HUES48 (cell line): ENCODE results near the gene GUCY1A1.
"Not testable (repeated sequence)": the region's sequence is repeated elsewhere in the genome, so short reads cannot be mapped to it uniquely, and the experiment has no call there.

Experiments
- H3K27ac ChIP-seq: one replicate; pipeline ENCODE4 v1.7.0; 2013; ENCODE audit warnings: low read depth, low read length, inconsistent platforms
- H3K27me3 ChIP-seq: 2 replicates; pipeline ENCODE4 v1.6.1; 2013; ENCODE audit warnings: mild to moderate bottlenecking, low read length; ENCODE audit not compliant: control insufficient read depth, insufficient read depth
- H3K36me3 ChIP-seq: 2 replicates; pipeline ENCODE4 v1.6.1; 2013; ENCODE audit warnings: low read length; ENCODE audit not compliant: control insufficient read depth, insufficient read depth
- H3K4me1 ChIP-seq: 2 replicates; pipeline ENCODE4 v1.6.1; 2013; ENCODE audit warnings: mild to moderate bottlenecking, low read length; ENCODE audit not compliant: control insufficient read depth, insufficient read depth
- H3K4me3 ChIP-seq: 2 replicates; pipeline ENCODE4 v1.5.1; 2013; ENCODE audit warnings: mild to moderate bottlenecking, low read depth, low read length
- H3K9ac ChIP-seq: 2 replicates; pipeline ENCODE4 v1.6.1; 2013; ENCODE audit warnings: mild to moderate bottlenecking, low read depth, low read length, moderate library complexity
- H3K9me3 ChIP-seq: 2 replicates; pipeline ENCODE4 v1.6.1; 2013; ENCODE audit warnings: low read length; ENCODE audit not compliant: control insufficient read depth, insufficient read depth

The GUCY1A1 gene

DNA sequence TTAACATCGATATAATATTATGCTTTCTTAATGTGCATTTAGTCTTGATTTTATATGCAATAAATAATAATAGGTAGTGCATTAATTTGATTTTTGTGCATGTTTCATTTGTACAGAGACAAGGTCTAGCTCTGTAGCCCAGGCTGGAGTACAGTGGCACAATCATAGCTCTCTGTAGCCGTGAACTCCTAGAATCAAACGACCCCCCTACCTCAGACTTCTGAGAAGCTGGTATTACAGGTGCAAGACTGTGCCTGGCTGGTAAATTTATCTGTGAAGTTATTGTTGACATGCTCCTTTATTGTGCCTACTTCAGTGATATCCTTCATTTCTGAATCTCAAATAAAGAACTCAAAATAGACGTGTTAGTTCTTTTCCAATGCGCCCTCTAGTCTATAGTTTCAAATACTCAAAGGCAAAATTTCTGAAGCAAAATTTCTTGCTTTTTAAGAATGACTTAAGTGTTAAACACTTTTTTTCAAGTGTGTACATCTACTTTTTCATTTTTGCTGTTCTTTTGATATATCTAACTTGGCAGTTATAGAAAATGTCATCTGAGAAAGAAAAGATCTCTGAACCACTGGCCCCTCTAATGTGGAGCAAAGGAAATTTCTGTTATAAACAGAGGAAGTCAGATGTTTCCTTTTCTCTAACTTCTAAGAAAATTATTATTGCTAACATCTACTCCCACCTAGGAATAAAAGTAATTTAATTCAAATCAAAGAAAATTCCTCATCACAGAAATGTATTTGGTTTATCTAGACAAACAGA is 28.3 kb upstream of the GUCY1A1 start:
- H3K27me3 ChIP-seq = no peaks in the 10 kb centered on the region
- H3K9me3 ChIP-seq = no peaks in the 10 kb centered on the region
- H3K27ac ChIP-seq = no peak overlapping the region
- H3K4me3 ChIP-seq = no peak overlapping the region
- H3K36me3 ChIP-seq = no peaks in the 10 kb centered on the region
- no peak overlapping the region for H3K9ac ChIP-seq
- no peaks in the 10 kb centered on the region for H3K4me1 ChIP-seq

DNA sequence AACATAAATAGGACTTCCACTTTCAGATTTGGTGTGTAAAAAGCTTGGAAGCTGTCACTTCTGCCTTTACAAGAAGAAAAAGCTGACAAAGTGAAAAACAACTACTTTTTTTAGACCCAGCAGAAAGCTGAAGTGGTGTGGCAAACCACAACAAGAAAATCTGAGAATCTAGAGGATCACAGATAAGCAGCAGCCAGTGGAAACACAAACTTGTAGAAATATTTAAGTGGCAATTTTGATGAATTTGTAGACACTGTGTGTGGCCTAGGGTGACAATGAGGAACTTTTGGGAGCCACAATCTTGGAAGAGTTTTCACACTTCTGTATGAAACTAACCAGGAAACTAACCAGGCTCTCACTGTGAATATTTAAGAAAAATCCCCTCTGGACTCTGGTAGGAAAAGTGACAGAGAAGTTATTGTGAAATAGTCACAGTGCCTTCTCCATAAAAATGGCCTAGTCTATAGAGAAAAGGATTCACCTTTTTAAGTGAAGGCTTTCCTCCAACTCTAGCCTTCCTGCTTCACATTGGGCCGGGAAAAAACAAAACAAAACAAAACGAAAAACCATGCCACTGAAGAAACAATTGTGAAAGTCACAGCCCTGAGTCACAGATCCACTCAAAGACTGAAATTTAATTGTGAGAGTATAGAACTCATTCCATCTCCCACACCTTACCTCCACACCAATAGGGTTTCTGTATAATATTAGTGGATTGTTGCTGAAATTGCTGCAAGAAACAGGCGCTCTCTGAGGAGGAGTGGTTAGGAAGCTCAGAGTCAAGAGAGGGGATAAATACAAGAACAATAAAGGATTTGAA is 26.7 kb upstream of the GUCY1A1 start:
- no peaks in the 10 kb centered on the region for H3K4me1 ChIP-seq
- no peak overlapping the region for H3K4me3 ChIP-seq
- H3K27ac ChIP-seq = no peak overlapping the region
- no peak overlapping the region for H3K9ac ChIP-seq
- H3K27me3 ChIP-seq = no peaks in the 10 kb centered on the region
- no peaks in the 10 kb centered on the region for H3K36me3 ChIP-seq
- no peaks in the 10 kb centered on the region for H3K9me3 ChIP-seq

DNA sequence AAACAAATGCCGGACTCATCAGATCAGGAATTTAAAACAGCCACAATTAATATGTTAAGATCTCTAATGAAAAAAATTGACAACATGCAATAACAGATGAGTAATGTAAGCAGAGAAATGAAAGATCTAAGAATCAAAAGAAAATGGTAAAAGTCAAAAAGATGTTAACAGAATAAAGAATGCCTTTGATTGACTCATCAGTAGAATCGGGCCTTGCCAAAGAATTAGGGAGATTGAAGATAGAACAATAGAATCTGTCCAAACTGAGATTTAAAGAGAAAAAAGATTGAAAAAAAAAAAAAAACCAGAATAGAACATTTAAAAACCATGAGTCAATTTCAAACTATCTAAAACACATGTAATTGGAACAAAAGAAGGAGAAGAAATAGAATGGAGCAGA is 25.9 kb upstream of the GUCY1A1 start:
- no peaks in the 10 kb centered on the region for H3K36me3 ChIP-seq
- no peak overlapping the region for H3K27ac ChIP-seq
- no peak overlapping the region for H3K4me3 ChIP-seq
- no peaks in the 10 kb centered on the region for H3K9me3 ChIP-seq
- H3K4me1 ChIP-seq = no peaks in the 10 kb centered on the region
- H3K27me3 ChIP-seq = no peaks in the 10 kb centered on the region
- no peak overlapping the region for H3K9ac ChIP-seq

DNA sequence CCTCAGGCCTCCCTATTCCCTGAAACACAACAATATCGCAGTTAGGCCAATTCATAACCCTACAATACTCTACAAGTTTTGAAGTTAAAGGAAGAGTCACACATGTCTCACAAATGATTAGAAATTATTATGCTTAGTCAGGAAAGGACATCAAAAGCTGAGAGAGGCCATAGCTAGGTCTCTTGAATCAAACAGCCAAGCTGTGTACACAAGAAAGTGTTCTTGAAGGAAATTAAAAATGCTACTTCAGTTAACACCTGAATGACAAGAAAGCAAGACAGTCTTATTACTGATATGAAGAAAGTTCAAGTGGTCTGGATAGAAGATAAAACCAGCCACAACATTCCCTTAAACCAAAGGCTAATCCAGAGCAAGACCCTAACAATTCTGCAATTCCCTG is 23.6 kb upstream of the GUCY1A1 start:
- Histone ChIP-seq H3K36me3 (no peaks in the 10 kb centered on the region), H3K4me1 (no peaks in the 10 kb centered on the region), H3K4me3 (no peak overlapping the region), H3K27me3 (no peaks in the 10 kb centered on the region), H3K27ac (no peak overlapping the region), H3K9me3 (no peaks in the 10 kb centered on the region), H3K9ac (no peak overlapping the region)

DNA sequence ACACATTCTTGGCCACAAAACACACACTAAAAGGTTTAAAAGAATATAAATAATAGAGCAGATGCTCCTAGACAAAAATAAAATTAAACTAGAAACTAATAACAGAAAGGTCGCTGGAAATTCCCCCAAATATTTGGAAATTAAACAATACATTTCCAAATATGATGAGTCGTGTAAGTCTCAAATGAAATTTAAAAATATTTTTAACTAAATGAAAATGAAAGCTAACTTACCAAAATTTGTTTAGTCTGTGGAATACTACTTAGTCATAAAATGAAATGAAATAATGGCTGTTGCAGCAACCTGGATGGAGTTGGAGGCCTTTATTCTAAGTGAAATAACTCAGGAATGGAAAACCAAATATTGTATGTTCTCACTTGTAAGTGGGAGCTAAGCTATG is 20.6 kb upstream of the GUCY1A1 start:
- Histone ChIP-seq H3K27ac (no peak overlapping the region), H3K4me1 (no peaks in the 10 kb centered on the region), H3K36me3 (no peaks in the 10 kb centered on the region), H3K27me3 (no peaks in the 10 kb centered on the region), H3K9me3 (no peaks in the 10 kb centered on the region), H3K4me3 (no peak overlapping the region), H3K9ac (no peak overlapping the region)

DNA sequence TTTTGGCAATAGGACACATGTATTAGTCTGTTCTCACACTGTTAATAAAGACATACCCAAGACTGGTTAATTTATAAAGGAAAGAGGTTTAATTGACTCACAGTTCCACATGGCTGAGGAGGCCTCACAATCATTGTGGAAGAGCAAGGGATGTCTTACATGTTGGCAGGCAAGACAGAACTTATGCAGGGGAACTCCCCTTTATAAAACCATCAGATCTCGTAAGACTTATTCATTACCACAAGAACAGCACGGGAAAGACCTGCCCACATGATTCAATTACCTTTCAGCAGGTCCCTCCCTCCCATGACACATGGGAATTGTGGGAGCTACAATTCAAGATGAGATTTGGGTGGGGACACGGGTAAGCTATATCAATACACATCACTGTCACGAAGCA is 15.9 kb upstream of the GUCY1A1 start:
- not testable (repeated sequence) for H3K4me1 ChIP-seq, H3K27ac ChIP-seq

DNA sequence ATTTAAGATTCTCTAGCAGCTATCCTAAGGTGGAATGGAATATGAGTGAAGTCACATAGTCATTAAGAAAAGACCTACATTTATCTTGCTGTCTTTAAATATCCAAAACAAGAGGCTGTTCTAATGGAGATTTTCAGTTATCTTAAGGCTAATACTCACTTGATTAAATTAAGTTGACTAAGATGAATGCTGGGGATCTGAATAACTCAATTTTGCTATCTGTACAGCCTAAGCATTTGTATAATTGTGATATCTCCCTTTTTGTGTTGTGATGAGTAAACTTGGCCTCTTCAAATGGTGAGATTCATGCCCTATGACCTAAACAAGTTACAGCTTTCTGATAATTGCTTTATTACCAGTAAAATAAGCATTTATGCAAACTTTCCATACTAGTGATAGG is 13.6 kb upstream of the GUCY1A1 start:
- H3K4me1 ChIP-seq = no peaks in the 10 kb centered on the region
- no peaks in the 10 kb centered on the region for H3K36me3 ChIP-seq
- H3K9me3 ChIP-seq = no peaks in the 10 kb centered on the region
- no peak overlapping the region for H3K9ac ChIP-seq
- H3K27ac ChIP-seq = no peak overlapping the region
- H3K27me3 ChIP-seq = no peaks in the 10 kb centered on the region
- no peak overlapping the region for H3K4me3 ChIP-seq

More for the DNA sequence above, 15.9 kb upstream of the GUCY1A1 start:
- H3K36me3 ChIP-seq, H3K27me3 ChIP-seq, H3K9ac ChIP-seq, H3K4me3 ChIP-seq, H3K9me3 ChIP-seq: not testable (repeated sequence)

DNA sequence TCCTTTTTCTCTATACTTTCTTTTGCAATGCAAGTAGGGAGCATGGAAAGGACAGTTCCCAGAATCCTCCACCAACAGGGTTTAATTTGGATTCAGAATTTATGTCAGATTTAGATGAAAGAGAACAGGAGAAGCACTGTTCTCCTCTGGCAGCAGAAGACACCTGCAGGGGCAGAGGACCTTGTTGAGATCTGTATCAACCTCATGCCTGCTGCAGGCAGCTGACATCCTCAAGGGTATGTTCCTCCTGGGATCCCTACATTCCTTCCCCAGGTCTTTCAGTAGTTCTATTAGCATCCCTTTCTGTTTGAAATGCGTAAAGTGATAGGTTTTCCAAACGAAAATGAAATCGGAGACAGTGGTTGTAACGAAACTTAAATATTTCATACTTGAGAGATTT is 10.6 kb upstream of the GUCY1A1 start:
- no peaks in the 10 kb centered on the region for H3K36me3 ChIP-seq
- H3K9me3 ChIP-seq = no peaks in the 10 kb centered on the region
- no peak overlapping the region for H3K4me3 ChIP-seq
- H3K9ac ChIP-seq = no peak overlapping the region
- no peaks in the 10 kb centered on the region for H3K4me1 ChIP-seq
- H3K27me3 ChIP-seq = peaks cover 6% of the 10 kb centered on the region; the same call in 1 of the 2 replicates
- H3K27ac ChIP-seq = no peak overlapping the region

DNA sequence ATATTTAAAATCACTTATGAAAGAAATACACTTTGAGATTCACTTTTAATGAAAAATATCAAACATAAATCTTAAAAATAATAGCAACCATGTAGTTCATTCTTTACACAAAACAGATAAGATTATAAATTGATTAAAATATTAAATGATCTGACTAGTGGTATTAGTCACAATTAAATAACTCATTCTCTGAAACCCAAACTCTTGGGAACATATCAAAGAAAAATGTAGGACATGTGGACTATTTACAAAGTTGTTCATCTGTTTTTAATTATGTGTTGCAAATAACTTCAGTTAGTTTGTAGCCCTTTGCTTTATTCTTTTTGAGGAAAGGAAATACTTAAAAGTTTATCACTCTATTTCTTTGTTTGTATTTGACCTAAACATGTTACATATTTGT is 9.5 kb upstream of the GUCY1A1 start:
- Histone ChIP-seq H3K36me3 (no peaks in the 10 kb centered on the region), H3K27me3 (peaks cover 6% of the 10 kb centered on the region; the same call in 1 of the 2 replicates), H3K27ac (no peak overlapping the region), H3K9me3 (no peaks in the 10 kb centered on the region), H3K4me3 (no peak overlapping the region), H3K9ac (no peak overlapping the region), H3K4me1 (no peaks in the 10 kb centered on the region)

DNA sequence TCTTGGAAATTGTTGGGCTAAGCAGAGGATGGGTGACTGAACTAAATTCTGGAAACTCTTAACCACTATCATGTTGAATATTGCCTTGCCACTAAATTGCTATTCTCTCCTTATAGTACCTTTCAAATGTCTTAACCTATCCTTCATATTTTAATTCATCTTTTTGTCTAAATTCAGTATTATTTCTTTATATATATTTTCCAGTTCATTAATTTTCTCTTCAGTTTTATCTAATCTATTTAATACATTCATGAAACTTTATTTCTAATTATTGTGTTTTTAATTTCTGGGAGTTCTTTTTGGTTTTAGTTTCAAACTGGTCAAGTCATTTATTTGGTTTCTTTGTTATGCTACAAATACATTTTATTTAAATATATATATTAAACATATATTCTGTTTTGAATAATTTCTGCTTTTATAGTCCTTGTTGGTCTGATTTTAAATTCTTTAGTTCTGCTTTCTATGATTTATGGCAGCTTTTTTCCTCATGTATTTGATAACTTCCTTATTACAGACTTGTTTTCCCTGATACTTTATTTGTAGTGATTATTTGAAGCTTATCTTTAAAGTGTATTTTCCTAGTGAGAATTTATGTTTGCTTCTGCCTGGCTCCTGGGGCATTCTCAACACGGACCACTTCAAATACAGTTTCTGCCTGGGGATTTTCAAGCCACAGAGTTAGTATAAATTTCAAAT is 8.5 kb upstream of the GUCY1A1 start:
- Histone ChIP-seq H3K27ac (no peak overlapping the region), H3K4me1 (no peaks in the 10 kb centered on the region)

DNA sequence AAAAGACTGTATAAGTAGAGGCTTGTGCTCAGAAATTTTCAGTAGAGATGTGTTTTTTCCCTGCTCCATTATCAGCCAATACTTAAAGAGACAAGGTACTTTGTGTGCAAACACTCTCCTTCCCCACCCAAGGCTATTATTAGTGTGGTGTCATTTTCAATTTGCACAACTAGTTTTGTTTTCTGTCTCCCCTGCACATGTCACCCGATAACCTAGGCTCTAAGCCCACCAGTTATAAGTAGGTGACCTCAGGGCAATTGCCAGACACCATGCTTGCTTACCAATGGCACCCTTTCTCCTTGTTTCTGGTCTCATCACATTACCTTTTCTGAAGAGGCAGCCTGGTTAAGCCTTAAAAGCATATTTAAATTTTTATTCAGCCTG is 8.0 kb upstream of the GUCY1A1 start:
- Histone ChIP-seq H3K27me3 (peaks cover 12% of the 10 kb centered on the region), H3K4me1 (no peaks in the 10 kb centered on the region), H3K36me3 (no peaks in the 10 kb centered on the region), H3K9me3 (no peaks in the 10 kb centered on the region), H3K9ac (no peak overlapping the region), H3K27ac (no peak overlapping the region), H3K4me3 (no peak overlapping the region)

More for the DNA sequence above, 8.5 kb upstream of the GUCY1A1 start:
- H3K9me3 ChIP-seq = no peaks in the 10 kb centered on the region
- H3K9ac ChIP-seq = no peak overlapping the region
- H3K4me3 ChIP-seq = no peak overlapping the region
- H3K27me3 ChIP-seq = peaks cover 9% of the 10 kb centered on the region; the same call in 1 of the 2 replicates
- H3K36me3 ChIP-seq = no peaks in the 10 kb centered on the region
